K562 (cell line): ENCODE measurements around the gene NHLH2. TPM values are rescaled to one million over a fixed set of nuclear protein-coding genes. Genes with fewer than 3 reads are reported as not detected.

Source experiments
- ATAC-seq: fragments of 200-7000 bp; cut with Tn5 transposase; 3 replicates; pipeline ENCODE4 v1.9.1; 2020; ENCODE audit warnings: moderate library complexity
- BruUV-seq: library from RNA; stranded (reverse); fragments of 400-500 nt; replicated peaks from 2 replicates; lab custom pipeline; 2021; lab: Mats Ljungman, UMichigan
- CTCF ChIA-PET: fragments of 300-600 bp; formaldehyde crosslinking; extraction: SDS; loops from one replicate; lab custom pipeline; 2021; ENCODE audit warnings: low intra/inter-chr PET ratio; lab: Yijun Ruan, JAX
- POLR2A ChIA-PET: fragments of 300-600, 350-650 bp; sonication (Branson Sonifier 250); formaldehyde crosslinking; extraction: SDS; loops from one replicate; lab custom pipeline; 2021; ENCODE audit warnings: antibody characterized with exemption, inconsistent platforms; lab: Yijun Ruan, JAX
- DNase-seq, 4 experiments: peaks; one replicate each; pipeline versions ENCODE4 v3.0.0 to v3.0.0-alpha.2; 2011 to 2018; ENCODE audit warnings: low spot score in 3 of 4, mixed read lengths in 3 of 4; ENCODE audit errors: extremely low read depth in 1 of 4
- FAIRE-seq: peaks from 2 replicates; lab custom pipeline; 2011; peaks lifted over from hg19 to GRCh38; lab: Jason Lieb, UNC
- H2AFZ ChIP-seq: 2 replicates; pipeline ENCODE4 v1.6.0; 2011; ENCODE audit warnings: low read depth, low read length, control low read depth, inconsistent platforms
- H3K27ac ChIP-seq: fragments of 200-600 bp; 3 replicates; pipeline ENCODE4 v1.8.0; 2011; ENCODE audit warnings: low read depth, mild to moderate bottlenecking, control low read depth, inconsistent platforms, low read length, moderate library complexity, mixed read lengths; ENCODE audit errors: extremely low read depth
- H3K27me3 ChIP-seq, 2 experiments: fragments of 300-600 bp in 1 of 2; 2 replicates in 1 of 2; 3 replicates in 1 of 2; pipeline versions ENCODE4 v1.6.0 to v1.8.0; 2011; ENCODE audit warnings: inconsistent platforms in 2 of 2, low read length in 2 of 2, mild to moderate bottlenecking in 1 of 2, mixed read lengths in 1 of 2, moderate library complexity in 1 of 2; ENCODE audit not compliant: control insufficient read depth in 2 of 2, insufficient read depth in 2 of 2
- H3K36me3 ChIP-seq: fragments of 300-600 bp; 3 replicates; pipeline ENCODE4 v1.8.0; 2011; ENCODE audit warnings: mild to moderate bottlenecking, low read length, inconsistent platforms; ENCODE audit not compliant: control insufficient read depth, insufficient read depth
- H3K4me1 ChIP-seq, 2 experiments: fragments of 200-600 bp in 1 of 2; replicated peaks in 1 of 2; 2 replicates in 1 of 2; 3 replicates in 1 of 2; pipeline versions ENCODE4 v1.5.1 to v1.8.0; 2011; ENCODE audit warnings: inconsistent platforms in 2 of 2, low read length in 2 of 2, mild to moderate bottlenecking in 1 of 2, mixed read lengths in 1 of 2, moderate library complexity in 1 of 2; ENCODE audit not compliant: control insufficient read depth in 2 of 2, insufficient read depth in 2 of 2
- H3K4me2 ChIP-seq: 2 replicates; pipeline ENCODE4 v1.6.1; 2011; ENCODE audit warnings: low read length, control low read depth, inconsistent platforms, mixed read lengths; ENCODE audit not compliant: insufficient read depth
- H3K4me3 ChIP-seq: fragments of 200-600 bp; sonication (generic), shearing (Covaris generic); 2 replicates; pipeline ENCODE4 v1.5.1; 2016; ENCODE audit warnings: control low read depth, inconsistent platforms
- H3K79me2 ChIP-seq: fragments of 200-600 bp; 3 replicates; pipeline ENCODE4 v1.8.0; 2011; ENCODE audit warnings: low read length, inconsistent platforms; ENCODE audit not compliant: control insufficient read depth, insufficient read depth
- H3K9ac ChIP-seq, 2 experiments: 2 replicates each; pipeline versions ENCODE4 v1.6.0 to v1.6.1; 2011; ENCODE audit warnings: low read depth in 2 of 2, low read length in 2 of 2, control low read depth in 1 of 2, inconsistent platforms in 1 of 2, mild to moderate bottlenecking in 1 of 2, mixed read lengths in 1 of 2; ENCODE audit not compliant: insufficient read depth in 1 of 2
- H3K9me1 ChIP-seq: one replicate; pipeline ENCODE4 v1.6.0; 2011; ENCODE audit warnings: inconsistent platforms, mild to moderate bottlenecking, low read length, moderate library complexity; ENCODE audit not compliant: control insufficient read depth, insufficient read depth
- H3K9me3 ChIP-seq: replicated peaks from 2 replicates; pipeline ENCODE4 v1.5.1; 2011; ENCODE audit warnings: low read depth, low read length, inconsistent platforms; ENCODE audit not compliant: control insufficient read depth, insufficient read depth
- H4K20me1 ChIP-seq: replicated peaks from 2 replicates; pipeline ENCODE4 v1.6.1; 2011; ENCODE audit warnings: low read length, inconsistent platforms, mixed read lengths; ENCODE audit not compliant: control insufficient read depth, insufficient read depth
- MTA3 ChIP-seq: fragments of 450-650 bp; formaldehyde crosslinking; IDR thresholded peaks from 2 replicates; pipeline ENCODE4 v1.6.1; 2017; ENCODE audit warnings: mild to moderate bottlenecking, borderline replicate concordance
- WGBS: fragments of 100-300 bp; shearing (Covaris generic); methylation state at CpG from one replicate; pipeline ENCODE4 v1.1.6; 2016; ENCODE audit warnings: low coverage, mixed read lengths; ENCODE audit not compliant: insufficient coverage; ENCODE audit errors: missing lambda C conversion rate; 5-methylcytosine and 5-hydroxymethylcytosine counted together
- in situ Hi-C: fragments of 300-500 bp; cut with MboI; formaldehyde crosslinking; loops from 4 replicates; pipeline ENCODE4 v1.15.0; 2018; ENCODE audit warnings: inconsistent platforms, mixed read lengths
- intact Hi-C: fragments of 100-400 bp; cut with micrococcal nuclease; formaldehyde crosslinking; loops from 2 replicates; pipeline ENCODE4 v1.14.2; 2022
- polyA plus RNA-seq, 8 experiments: library from polyadenylated mRNA; depleted of rRNA in 4 of 8; stranded (reverse) in 5 of 8; unstranded in 3 of 8; fragments of >200 nt; fragmentation: Nextera tagmentation in 2 of 8; fragmentation: Illumina TruSeq in 1 of 8; extraction: Ambion mirVana in 2 of 8; extraction: Trizol in 1 of 8; gene quantifications; 2 replicates each; pipeline versions ENCODE4 v1.2.1 to v1.2.3, GENCODE V29; 2011 to 2014; ENCODE audit warnings: inconsistent platforms in 1 of 8, missing spikeins in 1 of 8
- total RNA-seq, 7 experiments: library from RNA; depleted of rRNA in 6 of 7; stranded (reverse); fragments of >200 nt in 6 of 7; fragmentation: Illumina TruSeq in 2 of 7; extraction: Trizol in 2 of 7; gene quantifications; 2 replicates each; pipeline versions ENCODE4 v1.2.1 to v1.2.3, GENCODE V29; 2011 to 2021; ENCODE audit warnings: low replicate concordance in 1 of 7
- TF ChIP-seq, protein P1 (sequence below), 3 experiments: fragments of 200-800 bp in 1 of 3; sonication (Bioruptor generic) in 1 of 3; sonication (generic) in 1 of 3; formaldehyde crosslinking in 1 of 3; IDR thresholded peaks; 2 replicates each; pipeline versions ENCODE4 v1.6.1 to v1.8.0; 2016 to 2022; ENCODE audit warnings: mild to moderate bottlenecking in 2 of 3, missing compliant biosample characterization in 2 of 3, missing genetic modification characterization in 2 of 3, missing genetic modification reagents in 1 of 3

Gene NHLH2
- total and polyA plus RNA-seq, 9 of the 15 experiments (the other 6 are each of a cell fraction or from before 2014, with no cell fraction given): not detected

GRCh38 chr1:115790356-115790755 is 50.6 kb downstream of the NHLH2 start:
- FAIRE-seq (no peak), DNase-seq (no peak), ATAC-seq (no peak)
- Histone ChIP-seq H3K4me2 (no peak overlapping the region), H3K27ac (no peak overlapping the region), H3K4me1 (no peaks in the 10 kb centered on the region), H3K9ac (no peak overlapping the region), H3K4me3 (no peak overlapping the region), H3K36me3 (no peaks in the 10 kb centered on the region), H2AFZ (no peak overlapping the region), H4K20me1 (no peaks in the 10 kb centered on the region), H3K79me2 (no peaks in the 10 kb centered on the region), H3K27me3 (peaks cover 0 to 9% of the 10 kb centered on the region in 2 experiments; a peak in 1 of 5 replicates), H3K9me3 (no peaks in the 10 kb centered on the region), H3K9me1 (no peaks in the 10 kb centered on the region)
- 3% methylated on average over 3 of the region's 3 CpGs for WGBS
- in situ Hi-C loops (no loop called here), intact Hi-C loops (no loop called here)
- POLR2A ChIA-PET: interaction anchor here (0.6 to 0.7 kb wide), 2 partner anchors 90 to 364 kb away, joined by 3 read pairs; no protein-coding TSS in a partner anchor
- TF ChIP-seq, protein P1, sequence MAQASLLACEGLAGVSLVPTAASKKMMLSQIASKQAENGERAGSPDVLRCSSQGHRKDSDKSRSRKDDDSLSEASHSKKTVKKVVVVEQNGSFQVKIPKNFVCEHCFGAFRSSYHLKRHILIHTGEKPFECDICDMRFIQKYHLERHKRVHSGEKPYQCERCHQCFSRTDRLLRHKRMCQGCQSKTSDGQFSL (CRISPR knock-in tag; IDR thresholded peaks at IDR 0.05): no peak
- TF ChIP-seq, protein P1 (tag; IDR thresholded peaks at IDR 0.05): no peak
- no peak for TF ChIP-seq MTA3
- CTCF ChIA-PET: no interaction called here
- no TSS peak for BruUV-seq

Other genes starting within 250 kb of the NHLH2 start
- 5.9 and 9.2 TPM in 2 replicates for gene VANGL1, start 199.2 kb downstream of the NHLH2 start, total RNA-seq (2014; rRNA removed)
- gene VANGL1, start 199.2 kb downstream of the NHLH2 start, total RNA-seq (2014; rRNA removed; fragmentation: Illumina TruSeq; extraction: Trizol): 9.3 and 10.4 TPM in 2 replicates
- 9.4 and 10.3 TPM in 2 replicates for gene VANGL1, start 199.2 kb downstream of the NHLH2 start, total RNA-seq (2015; rRNA removed; fragmentation: Illumina TruSeq; extraction: Trizol)
- 12.7 and 12.9 TPM in 2 replicates for gene VANGL1, start 199.2 kb downstream of the NHLH2 start, total RNA-seq (2021)
- gene VANGL1, start 199.2 kb downstream of the NHLH2 start, polyA plus RNA-seq (2011; rRNA removed): 8.6 and 9.6 TPM in 2 replicates
- 11.1 and 12.8 TPM in 2 replicates for gene VANGL1, start 199.2 kb downstream of the NHLH2 start, polyA plus RNA-seq (2014; fragmentation: Illumina TruSeq; extraction: Trizol)
- 1 to 10 TPM in 1 of 2 experiments, under 1 TPM in 1; 0.90 to 1.2 TPM for gene VANGL1, start 199.2 kb downstream of the NHLH2 start, polyA plus RNA-seq (2014; fragmentation: Nextera tagmentation; extraction: Ambion mirVana)
- gene VANGL1, start 199.2 kb downstream of the NHLH2 start, polyA plus RNA-seq (2014; rRNA removed): 6.0 and 10.2 TPM in 2 replicates
- gene CASQ2, start 72.4 kb downstream of the NHLH2 start, total RNA-seq (2014; rRNA removed): not detected in 2 replicates
- not detected in 2 replicates for gene CASQ2, start 72.4 kb downstream of the NHLH2 start, total RNA-seq (2014; rRNA removed; fragmentation: Illumina TruSeq; extraction: Trizol)
- gene CASQ2, start 72.4 kb downstream of the NHLH2 start, total RNA-seq (2015; rRNA removed; fragmentation: Illumina TruSeq; extraction: Trizol): not detected in 2 replicates
- not detected in 2 replicates for gene CASQ2, start 72.4 kb downstream of the NHLH2 start, total RNA-seq (2021)
- gene CASQ2, start 72.4 kb downstream of the NHLH2 start, polyA plus RNA-seq (2011; rRNA removed): not detected in 2 replicates
- gene CASQ2, start 72.4 kb downstream of the NHLH2 start, polyA plus RNA-seq (2014; fragmentation: Illumina TruSeq; extraction: Trizol): not detected in 2 replicates
- gene CASQ2, start 72.4 kb downstream of the NHLH2 start, polyA plus RNA-seq (2014; fragmentation: Nextera tagmentation; extraction: Ambion mirVana): not detected
- not detected in 2 replicates for gene CASQ2, start 72.4 kb downstream of the NHLH2 start, polyA plus RNA-seq (2014; rRNA removed)
- 0.36 and 1.5 TPM in 2 replicates for gene SLC22A15, start 135.4 kb upstream of the NHLH2 start, total RNA-seq (2014; rRNA removed)
- gene SLC22A15, start 135.4 kb upstream of the NHLH2 start, total RNA-seq (2014; rRNA removed; fragmentation: Illumina TruSeq; extraction: Trizol): 1.2 and 2.3 TPM in 2 replicates
- 2.1 and 2.3 TPM in 2 replicates for gene SLC22A15, start 135.4 kb upstream of the NHLH2 start, total RNA-seq (2015; rRNA removed; fragmentation: Illumina TruSeq; extraction: Trizol)
- 2.4 and 2.7 TPM in 2 replicates for gene SLC22A15, start 135.4 kb upstream of the NHLH2 start, total RNA-seq (2021)
- gene SLC22A15, start 135.4 kb upstream of the NHLH2 start, polyA plus RNA-seq (2011; rRNA removed): 0.24 and 0.35 TPM in 2 replicates
- gene SLC22A15, start 135.4 kb upstream of the NHLH2 start, polyA plus RNA-seq (2014; fragmentation: Illumina TruSeq; extraction: Trizol): 1.4 and 1.7 TPM in 2 replicates
- under 1 TPM; 0.35 to 0.52 TPM for gene SLC22A15, start 135.4 kb upstream of the NHLH2 start, polyA plus RNA-seq (2014; fragmentation: Nextera tagmentation; extraction: Ambion mirVana)
- gene SLC22A15, start 135.4 kb upstream of the NHLH2 start, polyA plus RNA-seq (2014; rRNA removed): 1.00 and 2.7 TPM in 2 replicates